ENCODE results near the gene BPI. TPM values are rescaled to one million over a fixed set of nuclear protein-coding genes. Genes with fewer than 3 reads are reported as not detected.

Gene BPI
- total RNA-seq, 1 donor from 2014 or later: not detected

DNA sequence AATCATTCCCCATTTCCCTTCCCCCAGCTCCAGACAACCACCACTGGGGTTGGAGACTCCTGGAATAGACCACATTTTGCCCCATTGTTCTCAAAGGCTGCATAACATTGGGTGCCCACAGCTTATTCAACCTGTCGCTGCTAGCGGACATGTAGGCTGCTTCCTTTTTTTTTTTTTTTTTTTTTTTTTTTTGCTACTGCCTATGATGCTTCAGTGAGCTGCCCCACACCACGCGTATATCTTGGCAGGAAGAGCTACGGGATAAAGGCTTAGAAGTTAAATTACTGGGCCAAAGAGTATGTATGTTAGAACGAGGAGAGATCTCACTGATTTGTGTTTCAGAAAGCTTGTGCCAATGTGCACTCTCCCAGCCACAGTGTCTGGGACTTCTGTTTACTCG is 49.4 kb downstream of the BPI start:
- H3K36me3 Mint-ChIP-seq: no peaks in the 10 kb centered on the region
- H3K79me2 ChIP-seq (ENCODE audit: low read depth): no peaks in the 10 kb centered on the region
- TF ChIP-seq, protein P1, sequence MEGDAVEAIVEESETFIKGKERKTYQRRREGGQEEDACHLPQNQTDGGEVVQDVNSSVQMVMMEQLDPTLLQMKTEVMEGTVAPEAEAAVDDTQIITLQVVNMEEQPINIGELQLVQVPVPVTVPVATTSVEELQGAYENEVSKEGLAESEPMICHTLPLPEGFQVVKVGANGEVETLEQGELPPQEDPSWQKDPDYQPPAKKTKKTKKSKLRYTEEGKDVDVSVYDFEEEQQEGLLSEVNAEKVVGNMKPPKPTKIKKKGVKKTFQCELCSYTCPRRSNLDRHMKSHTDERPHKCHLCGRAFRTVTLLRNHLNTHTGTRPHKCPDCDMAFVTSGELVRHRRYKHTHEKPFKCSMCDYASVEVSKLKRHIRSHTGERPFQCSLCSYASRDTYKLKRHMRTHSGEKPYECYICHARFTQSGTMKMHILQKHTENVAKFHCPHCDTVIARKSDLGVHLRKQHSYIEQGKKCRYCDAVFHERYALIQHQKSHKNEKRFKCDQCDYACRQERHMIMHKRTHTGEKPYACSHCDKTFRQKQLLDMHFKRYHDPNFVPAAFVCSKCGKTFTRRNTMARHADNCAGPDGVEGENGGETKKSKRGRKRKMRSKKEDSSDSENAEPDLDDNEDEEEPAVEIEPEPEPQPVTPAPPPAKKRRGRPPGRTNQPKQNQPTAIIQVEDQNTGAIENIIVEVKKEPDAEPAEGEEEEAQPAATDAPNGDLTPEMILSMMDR (IDR thresholded peaks at IDR 0.05): no peak
- TF ChIP-seq EZH2 (IDR thresholded peaks at IDR 0.05) (no peak), EZH2phosphoT487 (IDR thresholded peaks at IDR 0.05) (no peak)
- H3K4me2 ChIP-seq: peak overlapping the region; percentile 27
- peak; percentile 29 for DNase-seq (ENCODE audit: low spot score)
- H3K4me3 Mint-ChIP-seq: no peak overlapping the region
- no peaks in the 10 kb centered on the region for H3K9me3 Mint-ChIP-seq
- no peaks in the 10 kb centered on the region for H3K27me3 ChIP-seq
- no peak overlapping the region for H3K9ac ChIP-seq
- no peak overlapping the region for H3K27ac ChIP-seq
- no peak overlapping the region for H3K4me3 ChIP-seq
- H3K9me3 ChIP-seq (ENCODE audit: low read depth): no peaks in the 10 kb centered on the region
- no peaks in the 10 kb centered on the region for H3K36me3 ChIP-seq
- H2AFZ ChIP-seq (replicated peaks): no peak overlapping the region
- H3F3A ChIP-seq (ENCODE audit: low read depth): peaks cover 14% of the 10 kb centered on the region
- H3K27ac Mint-ChIP-seq: no peak overlapping the region
- H4K20me1 ChIP-seq (ENCODE audit: low read depth): no peaks in the 10 kb centered on the region
- H3K4me1 Mint-ChIP-seq: peaks cover 5% of the 10 kb centered on the region
- H3K4me1 ChIP-seq: peaks cover 11% of the 10 kb centered on the region
- peaks cover 7% of the 10 kb centered on the region for H3K27me3 Mint-ChIP-seq (ENCODE audit: insufficient read depth, low read depth)

DNA sequence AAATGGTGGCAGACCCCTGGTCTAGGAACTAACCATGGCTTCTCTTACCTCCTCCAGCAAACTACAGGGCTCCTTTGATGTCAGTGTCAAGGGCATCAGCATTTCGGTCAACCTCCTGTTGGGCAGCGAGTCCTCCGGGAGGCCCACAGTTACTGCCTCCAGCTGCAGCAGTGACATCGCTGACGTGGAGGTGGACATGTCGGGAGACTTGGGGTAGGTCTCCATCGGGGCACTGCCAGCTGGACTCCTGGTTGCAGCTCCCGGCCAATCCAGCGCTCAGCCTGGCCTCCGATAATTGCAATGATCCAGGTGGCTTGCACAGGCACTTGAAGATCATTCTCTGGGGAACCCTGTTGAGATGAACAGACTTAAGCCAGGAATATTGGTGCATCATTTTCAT is 50.3 kb downstream of the BPI start:
- Histone ChIP-seq H3K4me2 (no peak overlapping the region), H3F3A (ENCODE audit: low read depth) (peaks cover 14% of the 10 kb centered on the region), H3K27me3 (no peaks in the 10 kb centered on the region), H3K4me1 (peaks cover 11% of the 10 kb centered on the region), H4K20me1 (ENCODE audit: low read depth) (no peaks in the 10 kb centered on the region), H3K27ac (no peak overlapping the region), H3K36me3 (no peaks in the 10 kb centered on the region), H3K79me2 (ENCODE audit: low read depth) (no peaks in the 10 kb centered on the region), H3K4me3 (no peak overlapping the region), H3K9ac (no peak overlapping the region), H2AFZ (replicated peaks) (no peak overlapping the region), H3K9me3 (ENCODE audit: low read depth) (no peaks in the 10 kb centered on the region)
- Mint-ChIP-seq H3K36me3 (no peaks in the 10 kb centered on the region), H3K27me3 (ENCODE audit: insufficient read depth, low read depth) (peaks cover 7% of the 10 kb centered on the region), H3K9me3 (no peaks in the 10 kb centered on the region), H3K4me1 (peaks cover 5% of the 10 kb centered on the region), H3K4me3 (no peak overlapping the region), H3K27ac (no peak overlapping the region)
- TF ChIP-seq EZH2phosphoT487 (IDR thresholded peaks at IDR 0.05): no peak
- TF ChIP-seq, protein P1 (IDR thresholded peaks at IDR 0.05): no peak
- TF ChIP-seq EZH2 (IDR thresholded peaks at IDR 0.05): no peak
- DNase-seq (ENCODE audit: low spot score): no peak

DNA sequence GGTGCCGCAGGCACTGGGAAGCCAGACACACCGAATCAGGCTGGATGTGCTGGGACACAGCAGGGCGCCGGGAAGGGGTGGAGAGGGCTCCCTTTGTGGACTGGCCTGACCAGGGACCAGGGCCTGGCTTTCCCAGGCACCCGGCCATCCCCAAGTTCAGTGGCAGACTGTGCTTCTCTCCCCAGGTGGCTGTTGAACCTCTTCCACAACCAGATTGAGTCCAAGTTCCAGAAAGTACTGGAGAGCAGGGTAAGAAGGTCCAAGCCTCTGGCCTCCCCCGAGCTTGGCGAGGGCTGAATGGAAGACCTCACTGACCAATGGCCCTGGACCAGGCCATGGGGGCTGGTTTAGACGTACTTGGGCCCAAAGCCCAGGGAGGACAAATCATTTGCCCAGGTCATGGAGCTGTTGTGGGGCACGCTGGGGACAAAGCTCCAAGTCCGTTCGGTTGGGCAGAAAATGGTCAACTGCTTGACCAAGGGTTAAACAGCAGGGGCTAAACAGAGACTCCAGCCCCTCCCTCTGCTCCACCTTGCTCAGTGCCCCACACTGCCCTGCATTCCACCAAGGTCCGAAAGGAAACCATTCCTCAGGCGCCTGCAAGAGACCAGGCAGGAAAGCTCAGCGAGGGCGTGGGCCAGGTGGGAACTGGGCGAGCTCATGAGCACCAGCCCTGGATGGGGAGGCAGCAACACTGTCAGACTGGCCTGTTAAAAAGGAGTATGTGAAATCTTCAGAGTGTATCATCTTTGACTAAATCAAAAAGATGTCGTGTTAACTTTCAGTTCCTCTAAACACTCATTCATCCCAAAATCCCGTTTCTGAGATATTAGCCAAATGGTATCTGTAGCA is 51.4 kb downstream of the BPI start:
- peaks cover 14% of the 10 kb centered on the region for H3F3A ChIP-seq (ENCODE audit: low read depth)
- H3K9me3 ChIP-seq (ENCODE audit: low read depth): no peaks in the 10 kb centered on the region
- H3K4me2 ChIP-seq: no peak overlapping the region
- H3K27me3 Mint-ChIP-seq (ENCODE audit: insufficient read depth, low read depth): peaks cover 7% of the 10 kb centered on the region
- no peaks in the 10 kb centered on the region for H4K20me1 ChIP-seq (ENCODE audit: low read depth)
- no peak for DNase-seq (ENCODE audit: low spot score)
- H3K9me3 Mint-ChIP-seq: no peaks in the 10 kb centered on the region
- no peaks in the 10 kb centered on the region for H3K36me3 Mint-ChIP-seq
- H3K9ac ChIP-seq: no peak overlapping the region
- TF ChIP-seq EZH2phosphoT487 (IDR thresholded peaks at IDR 0.05) (no peak), EZH2 (IDR thresholded peaks at IDR 0.05) (no peak)
- TF ChIP-seq, protein P1 (IDR thresholded peaks at IDR 0.05): no peak
- peaks cover 11% of the 10 kb centered on the region for H3K4me1 ChIP-seq
- no peak overlapping the region for H3K27ac Mint-ChIP-seq
- H2AFZ ChIP-seq (replicated peaks): no peak overlapping the region
- H3K79me2 ChIP-seq (ENCODE audit: low read depth): no peaks in the 10 kb centered on the region
- no peak overlapping the region for H3K4me3 ChIP-seq
- no peaks in the 10 kb centered on the region for H3K27me3 ChIP-seq
- H3K27ac ChIP-seq: no peak overlapping the region
- peaks cover 5% of the 10 kb centered on the region for H3K4me1 Mint-ChIP-seq
- H3K36me3 ChIP-seq: no peaks in the 10 kb centered on the region
- H3K4me3 Mint-ChIP-seq: no peak overlapping the region
